GM18951 (cell line): ENCODE measurements around the gene ERFL.
"Not testable (repeated sequence)": the region's sequence is repeated elsewhere in the genome, so short reads cannot be mapped to it uniquely, and the experiment has no call there.

Source experiments
- POLR2A ChIP-seq: IDR thresholded peaks from 4 replicates; pipeline ENCODE4 v1.6.1; 2011; ENCODE audit warnings: mild to moderate bottlenecking; ENCODE audit not compliant: insufficient read length, insufficient read depth; ENCODE audit errors: extremely low read depth
- in situ Hi-C: fragments of 300-500 bp; cut with MboI; formaldehyde crosslinking; loops from one replicate; pipeline ENCODE4 v1.12.0; 2022; ENCODE audit warnings: low sequenced_read_pairs, mixed read lengths, inconsistent platforms; ENCODE audit not compliant: unreplicated experiment

The ERFL gene

DNA sequence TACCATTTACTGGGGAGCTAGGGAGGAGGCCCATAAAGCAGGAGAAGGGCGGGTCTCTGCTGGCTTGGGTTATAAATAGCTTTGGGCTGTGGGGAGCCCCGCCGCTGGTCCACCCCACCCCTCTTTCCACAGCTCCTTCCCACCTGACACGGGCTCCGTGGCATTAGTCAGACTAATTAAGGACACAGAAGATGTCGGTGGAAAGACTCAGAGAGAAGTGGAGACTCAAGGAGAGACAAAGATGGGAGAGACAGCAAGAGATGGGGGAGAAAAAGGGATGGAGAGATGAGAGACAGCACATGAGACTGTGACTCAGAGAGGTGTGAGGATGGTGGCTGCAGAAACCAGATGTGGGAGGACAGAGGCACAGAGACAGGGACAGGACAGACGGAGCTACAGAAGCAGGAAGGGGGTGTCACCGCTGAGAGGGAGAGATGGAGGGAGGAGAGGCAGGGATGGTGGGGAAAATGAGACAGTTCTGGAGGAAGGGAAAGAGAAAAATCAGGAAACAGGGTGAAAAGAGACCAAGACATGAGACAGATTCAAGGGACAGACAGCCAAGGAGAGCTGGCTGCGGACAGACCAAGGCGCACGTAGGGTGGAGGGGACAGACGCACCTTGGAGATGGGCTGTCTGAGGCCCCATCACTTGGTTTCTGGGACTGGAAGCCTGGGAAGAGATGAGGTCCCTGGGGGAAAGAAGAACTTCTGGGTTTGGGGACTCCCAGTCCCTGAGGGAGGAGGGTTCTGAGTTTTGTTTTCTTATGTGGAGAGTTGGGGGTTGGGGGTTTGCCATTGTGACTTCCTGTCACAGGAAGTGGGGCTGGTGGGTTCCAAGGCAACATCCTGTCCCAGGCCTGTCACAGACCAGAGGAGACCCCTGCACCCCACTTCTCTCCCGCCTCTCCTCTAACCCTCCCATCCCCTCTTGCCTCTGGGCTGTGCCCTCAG lies 41.2 kb downstream of the ERFL start:
- no peak for TF ChIP-seq POLR2A

DNA sequence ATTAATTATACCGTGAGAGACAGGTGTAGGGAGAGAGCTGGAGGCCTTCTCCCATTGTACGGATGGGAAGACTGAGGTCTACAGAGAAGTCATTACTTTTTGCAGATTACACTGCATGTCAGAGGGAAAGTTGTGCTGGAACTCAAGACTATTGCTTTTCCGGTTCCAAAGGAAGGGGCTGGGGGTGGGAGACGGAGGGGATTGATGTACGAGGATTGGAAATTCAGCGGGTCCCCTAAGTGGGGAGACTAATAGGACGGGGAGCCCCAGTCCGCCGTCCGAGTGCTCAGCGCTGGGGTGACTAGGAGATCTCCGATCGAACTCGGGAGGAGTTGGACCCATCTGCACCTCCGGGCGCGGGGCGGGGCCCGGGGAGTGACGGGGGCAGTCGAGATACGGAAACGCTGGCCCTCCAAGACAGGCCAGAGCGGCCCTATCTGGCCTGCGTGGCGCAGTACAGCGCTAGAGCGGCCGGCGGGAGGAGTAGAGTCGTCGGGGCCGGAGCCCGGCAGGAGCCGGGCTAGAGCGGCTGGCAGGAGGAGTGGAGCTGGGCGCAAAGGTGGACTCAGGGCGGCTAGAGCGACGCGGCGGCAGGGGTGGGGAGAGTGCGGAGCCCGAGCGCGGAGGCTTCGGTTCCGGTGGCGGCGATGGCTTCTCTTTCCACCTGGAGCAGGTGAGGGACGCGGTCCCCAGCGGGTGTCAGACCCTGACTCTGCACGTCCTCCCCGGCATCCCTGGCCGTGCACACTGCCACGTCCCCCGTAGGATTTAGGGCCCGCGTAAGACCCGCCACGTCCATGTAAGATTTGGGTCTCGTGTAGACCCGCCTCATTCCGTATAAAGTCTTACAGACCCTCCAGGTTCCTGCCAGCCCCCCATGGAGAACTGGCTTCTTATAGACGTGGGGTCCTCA lies 44.2 kb downstream of the ERFL start:
- in situ Hi-C loops, result no loop called here

More for the DNA sequence above, 41.2 kb downstream of the ERFL start:
- in situ Hi-C loops, result no loop called here

DNA sequence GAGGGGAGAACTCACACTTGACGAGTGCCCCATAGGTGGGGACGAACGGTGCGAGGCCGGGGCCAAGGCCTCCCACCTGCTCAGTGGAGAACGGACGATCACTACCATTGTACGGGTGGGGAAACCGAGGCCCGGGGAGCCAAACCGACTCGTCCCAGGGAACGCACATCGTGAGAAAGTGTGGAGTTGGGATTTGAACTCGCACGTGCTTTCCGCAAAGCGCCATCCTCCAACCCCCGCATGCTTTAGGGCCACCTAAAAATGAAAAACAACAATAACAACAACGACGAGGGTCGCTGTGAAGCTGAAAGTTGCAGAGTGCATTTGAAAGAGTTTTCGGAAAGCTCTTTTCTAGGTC lies 44.8 kb downstream of the ERFL start:
- in situ Hi-C loops, result no loop called here
- no peak for TF ChIP-seq POLR2A

More for the DNA sequence above, 44.2 kb downstream of the ERFL start:
- peak; percentile 94 for TF ChIP-seq POLR2A

DNA sequence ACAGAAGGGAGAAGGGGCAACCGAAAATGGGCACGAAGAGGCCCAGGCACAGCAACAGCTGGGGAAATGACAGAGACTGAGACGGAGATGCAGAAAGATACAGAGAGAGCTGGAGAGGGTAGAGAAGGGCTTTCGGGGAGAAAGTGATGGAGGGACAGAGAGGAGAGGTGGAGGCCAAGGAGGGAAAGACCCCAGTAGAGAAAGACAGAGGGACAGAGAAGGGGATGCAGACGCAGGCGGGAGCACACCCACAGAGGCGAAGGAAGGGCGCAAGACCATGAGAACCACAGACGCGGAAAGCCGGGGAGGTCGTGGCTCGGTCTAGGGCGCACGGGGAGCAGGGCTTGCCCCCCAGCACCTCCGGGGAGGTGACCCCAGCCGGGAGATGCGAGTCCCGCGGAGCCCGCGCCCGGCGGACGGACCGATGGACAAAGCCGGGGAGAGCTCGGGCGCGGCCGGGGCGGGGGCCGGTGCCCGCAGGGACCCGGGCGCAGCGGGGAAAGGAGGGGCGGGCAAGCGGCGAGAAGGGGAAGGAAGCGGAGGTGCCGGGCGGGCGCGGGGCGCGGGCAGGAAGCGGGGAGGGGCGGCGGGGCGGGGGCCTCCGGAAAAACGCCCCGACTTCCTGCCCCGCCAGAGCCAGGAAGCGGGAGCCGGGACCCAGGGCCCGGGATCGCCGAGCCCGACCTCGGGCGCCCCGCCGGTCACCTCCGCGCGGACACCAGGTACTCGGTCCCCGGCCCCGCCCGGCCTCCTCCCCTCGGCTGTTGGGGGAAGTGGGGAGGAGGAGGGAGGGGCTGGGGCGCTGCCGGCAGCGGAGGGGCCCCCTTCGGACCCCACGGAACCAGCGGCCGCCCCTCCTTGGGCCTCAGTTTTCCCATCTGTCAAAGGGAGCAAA lies 45.4 kb downstream of the ERFL start, which contains the start of gene ARHGEF1:
TSS of gene ARHGEF1 (plus strand) at position 617 of the 895 bp plus-strand sequence. CDS start 4,899 bp downstream, outside the sequence.
- TF ChIP-seq POLR2A, result peak; percentile 75
- in situ Hi-C loops, result no loop called here

DNA sequence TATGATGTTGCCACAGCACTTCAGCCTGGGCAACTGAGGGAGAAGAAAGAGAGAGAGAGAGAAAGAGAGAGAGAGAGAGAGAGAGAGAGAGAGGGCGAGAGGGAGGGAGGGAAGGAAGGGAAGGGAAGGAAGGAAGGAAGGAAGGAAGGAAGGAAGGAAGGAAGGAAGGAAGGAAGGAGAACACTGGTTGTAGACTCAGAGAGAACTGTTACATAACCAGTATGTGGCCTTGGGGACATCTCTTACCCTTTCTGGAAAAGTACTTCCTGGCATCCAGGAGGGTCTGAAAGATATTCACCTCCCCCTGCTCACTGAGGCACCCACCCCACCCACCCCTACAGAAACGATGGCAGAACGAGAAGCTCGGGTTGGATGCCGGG lies 47.9 kb downstream of the ERFL start:
- in situ Hi-C loops, result no loop called here
- TF ChIP-seq POLR2A, result no peak

DNA sequence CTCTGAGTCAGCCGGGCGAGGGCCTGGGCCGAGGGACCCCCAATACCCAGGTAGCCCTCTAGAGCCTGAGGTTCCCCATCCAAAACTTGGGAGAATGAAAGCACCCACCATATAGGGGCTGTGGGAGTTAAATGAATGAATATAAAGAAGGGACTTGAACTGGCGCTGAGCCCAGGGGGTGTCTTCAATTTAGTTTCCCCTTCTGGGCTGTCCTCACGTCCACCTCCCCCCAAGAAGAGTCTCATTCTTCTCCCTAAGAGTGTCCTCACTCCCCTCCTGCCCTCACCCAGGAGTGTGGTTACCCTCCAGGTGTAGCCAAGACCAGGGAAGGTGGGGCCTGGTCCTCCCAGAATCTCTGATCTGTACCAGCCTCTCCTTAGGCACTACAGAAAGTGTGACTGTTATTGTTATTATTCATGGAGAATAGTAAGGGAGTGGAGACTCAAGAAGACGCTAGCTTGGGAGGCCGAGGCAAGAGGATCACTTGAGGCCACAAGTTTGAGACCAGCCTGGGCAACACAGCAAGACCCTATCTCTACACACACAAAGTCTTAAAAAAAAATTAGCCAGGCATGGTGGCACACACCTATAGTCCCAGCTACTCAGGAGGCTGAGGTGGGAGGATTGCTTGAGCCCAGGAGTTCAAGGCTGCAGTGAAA lies 48.5 kb downstream of the ERFL start:
- in situ Hi-C loops, result no loop called here

DNA sequence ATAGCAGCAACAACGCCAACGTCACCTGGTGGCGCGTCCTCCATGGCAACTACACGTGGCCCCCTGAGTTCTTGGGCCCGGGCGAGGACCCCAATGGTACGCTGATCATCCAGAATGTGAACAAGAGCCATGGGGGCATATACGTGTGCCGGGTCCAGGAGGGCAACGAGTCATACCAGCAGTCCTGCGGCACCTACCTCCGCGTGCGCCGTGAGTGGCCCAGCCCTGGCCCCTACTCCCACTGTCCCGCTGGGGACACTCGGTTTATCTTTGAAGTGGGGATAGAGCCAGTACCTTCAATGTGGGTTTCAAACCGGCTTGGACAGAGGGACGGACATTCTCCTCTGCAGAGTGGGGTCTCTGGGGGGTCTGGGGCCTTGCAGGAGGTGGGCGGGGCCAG lies 49.2 kb downstream of the ERFL start:
- TF ChIP-seq POLR2A, result no peak
- in situ Hi-C loops, result no loop called here

More for the DNA sequence above, 48.5 kb downstream of the ERFL start:
- TF ChIP-seq POLR2A, result no peak

DNA sequence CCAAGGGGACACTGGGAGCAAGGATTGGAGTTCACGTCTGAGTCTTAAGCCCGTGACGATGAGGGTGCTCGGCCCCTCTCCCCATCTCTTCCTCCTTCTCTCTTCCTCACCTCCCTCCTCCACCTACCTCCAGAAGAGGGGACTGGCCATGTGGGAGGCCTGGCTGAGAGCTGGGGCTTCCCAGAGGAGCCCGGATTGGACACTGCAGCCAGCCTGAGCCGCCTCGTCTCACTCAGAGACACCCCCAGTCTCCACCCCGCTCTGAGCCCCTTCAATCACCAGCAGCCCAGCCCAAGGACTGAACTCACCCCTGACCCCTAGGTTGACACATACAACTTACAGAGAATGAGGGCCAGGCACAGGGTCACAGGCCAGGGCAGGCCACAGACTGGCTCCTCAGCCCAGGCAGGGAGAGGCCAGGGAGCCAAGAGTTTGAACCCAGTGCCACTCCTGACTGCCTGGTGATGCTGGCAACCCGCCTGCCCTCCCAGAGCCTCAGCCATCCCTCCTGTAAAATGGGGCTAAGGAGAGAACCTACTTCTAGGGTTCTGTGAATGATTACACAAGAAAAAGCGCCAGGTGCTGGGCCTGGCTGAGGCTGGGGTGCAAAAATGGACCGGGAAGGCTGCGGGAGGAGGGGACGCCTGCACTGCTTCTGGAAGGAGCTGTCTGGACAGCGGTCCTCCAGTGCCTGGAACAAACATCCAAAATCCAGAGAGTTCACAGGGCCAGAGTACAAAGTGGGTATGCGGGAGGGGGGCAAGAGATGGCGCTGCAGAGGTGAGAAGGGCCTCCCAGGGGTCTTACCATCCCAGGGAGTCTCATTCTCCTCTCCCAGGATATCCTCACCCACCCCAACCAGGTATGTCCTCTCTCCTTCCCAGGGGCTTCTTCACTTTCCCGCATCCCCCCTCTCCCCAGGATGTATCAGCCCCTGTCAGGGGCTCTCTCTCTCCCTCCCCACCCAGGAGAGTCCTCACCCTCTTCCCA lies 50.0 kb downstream of the ERFL start:
- in situ Hi-C loops, result no loop called here
- peak; percentile 52 for TF ChIP-seq POLR2A

DNA sequence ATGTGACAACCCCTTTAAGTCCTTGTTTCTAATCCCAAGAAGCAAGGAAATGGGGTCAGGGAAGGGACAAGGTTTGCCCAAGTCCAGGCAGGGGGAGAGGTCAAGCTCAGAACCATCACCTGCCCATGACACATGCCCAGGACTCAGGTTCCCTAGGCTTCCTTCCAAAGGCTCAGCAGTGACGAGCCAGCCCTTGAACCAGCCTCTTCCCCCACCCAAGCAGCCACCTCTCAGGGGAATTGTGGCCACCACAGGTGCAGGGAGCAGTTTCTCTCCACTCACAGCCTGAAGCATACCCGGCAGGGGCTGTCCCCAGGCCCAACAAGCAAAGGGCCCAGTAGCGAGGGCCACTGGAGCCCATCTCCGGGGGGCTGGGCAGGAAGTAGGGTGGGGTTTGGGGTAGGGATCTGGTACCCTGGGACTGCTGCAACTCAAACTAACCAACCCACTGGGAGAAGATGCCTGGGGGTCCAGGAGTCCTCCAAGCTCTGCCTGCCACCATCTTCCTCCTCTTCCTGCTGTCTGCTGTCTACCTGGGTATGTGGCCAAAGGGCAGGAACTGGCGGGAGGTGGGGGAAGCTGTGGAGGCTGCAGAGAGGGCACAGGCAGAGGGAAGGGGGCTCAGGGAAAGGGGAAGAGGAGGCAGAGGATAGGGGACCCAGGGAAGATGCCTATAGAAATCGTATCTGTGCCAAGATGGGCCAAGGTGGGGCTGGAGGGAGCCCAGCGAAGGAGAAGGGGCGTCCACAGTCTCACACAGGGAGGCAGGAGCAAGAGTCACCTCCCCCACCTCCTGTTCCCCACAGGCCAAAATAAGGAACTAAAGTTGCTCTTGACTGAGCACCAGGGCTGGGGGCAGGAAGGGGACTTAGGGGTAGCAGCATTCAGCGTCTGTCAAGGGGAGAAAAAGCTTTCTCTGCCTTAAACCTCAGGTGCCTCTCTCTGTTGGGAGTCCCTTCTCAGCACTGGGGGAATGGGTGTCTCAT lies 51.1 kb downstream of the ERFL start, which contains the start of gene CD79A:
TSS of gene CD79A (plus strand) at position 433 of the 986 bp plus-strand sequence. CDS start at position 459, 26 bp downstream.
- in situ Hi-C loops, result no loop called here
- peak; percentile 87 for TF ChIP-seq POLR2A

DNA sequence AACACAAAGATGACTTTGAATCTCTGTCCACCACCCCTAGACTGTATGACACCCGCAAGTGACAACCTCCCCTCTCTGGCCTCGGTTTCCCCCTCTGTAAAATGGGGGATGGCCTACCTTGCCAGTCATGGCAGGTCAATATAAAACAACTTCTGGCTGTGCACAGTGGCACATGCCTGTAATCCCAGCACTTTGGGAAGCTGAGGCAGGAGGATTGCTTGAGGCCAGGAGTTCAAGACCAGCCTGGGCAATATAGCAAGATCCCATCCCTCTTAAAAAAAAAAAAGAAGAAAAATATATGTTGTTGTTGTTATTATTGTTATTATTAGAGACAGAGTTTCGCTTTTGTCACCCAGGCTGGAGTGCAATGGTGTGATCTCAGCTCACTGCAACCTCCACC lies 52.3 kb downstream of the ERFL start:
- in situ Hi-C loops, result not testable (repeated sequence)
